WI38 (cell line): ENCODE data around the gene PI16.

Experiments
- H3K4me3 ChIP-seq: 2 replicates; pipeline ENCODE4 v1.5.1; 2011; ENCODE audit warnings: low read depth, mild to moderate bottlenecking, control low read depth, low read length
- TF ChIP-seq, protein P1 (sequence below): IDR thresholded peaks from 2 replicates; pipeline ENCODE4 v1.5.1; 2012; ENCODE audit warnings: low read depth, mild to moderate bottlenecking, control low read depth, low read length

The PI16 gene

DNA sequence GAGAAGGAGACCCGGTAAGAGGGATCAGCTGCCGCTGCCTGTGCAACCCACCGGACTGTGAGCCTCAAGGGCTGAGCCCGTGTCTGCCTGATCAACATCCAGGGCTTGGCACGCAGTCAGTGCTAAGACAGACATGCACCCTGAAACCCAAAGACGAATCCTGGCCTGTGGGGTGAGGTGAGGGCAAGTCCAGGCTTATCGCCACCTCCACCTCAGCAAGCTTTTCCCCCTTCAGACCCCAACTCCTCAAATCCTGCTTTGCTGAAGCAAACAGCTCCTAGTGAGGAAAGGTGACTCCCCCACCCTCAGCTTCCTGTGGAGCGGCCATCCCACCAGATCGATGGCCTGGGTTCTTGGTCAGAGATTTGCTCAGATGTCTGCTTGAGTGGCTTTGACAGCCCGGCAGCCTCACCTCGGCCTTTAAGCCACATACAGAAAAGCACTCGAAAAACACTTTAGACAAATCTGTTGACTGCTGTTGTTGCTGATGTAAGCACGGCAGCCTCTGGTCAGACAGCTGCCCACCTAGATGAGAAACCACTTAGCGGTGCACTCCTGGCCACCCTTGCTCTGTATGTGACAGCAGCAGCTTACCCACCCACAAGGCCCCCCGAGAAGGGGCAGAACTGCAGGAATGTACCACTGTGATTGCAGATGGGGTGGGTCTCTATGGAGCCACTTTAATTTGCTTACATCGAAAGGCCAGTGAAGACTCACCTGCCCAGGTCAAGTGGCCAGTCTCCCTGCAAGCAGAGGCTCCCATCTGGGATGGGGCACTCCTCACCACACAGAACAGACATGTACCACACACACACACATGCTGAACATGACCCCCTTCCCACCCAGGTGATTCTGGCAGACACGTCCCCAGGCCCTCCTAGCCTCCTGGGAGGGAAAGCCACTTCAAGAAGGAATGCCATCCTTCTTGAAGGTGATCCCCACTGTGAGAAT lies 16.6 kb downstream of the PI16 start:
- TF ChIP-seq, protein P1, sequence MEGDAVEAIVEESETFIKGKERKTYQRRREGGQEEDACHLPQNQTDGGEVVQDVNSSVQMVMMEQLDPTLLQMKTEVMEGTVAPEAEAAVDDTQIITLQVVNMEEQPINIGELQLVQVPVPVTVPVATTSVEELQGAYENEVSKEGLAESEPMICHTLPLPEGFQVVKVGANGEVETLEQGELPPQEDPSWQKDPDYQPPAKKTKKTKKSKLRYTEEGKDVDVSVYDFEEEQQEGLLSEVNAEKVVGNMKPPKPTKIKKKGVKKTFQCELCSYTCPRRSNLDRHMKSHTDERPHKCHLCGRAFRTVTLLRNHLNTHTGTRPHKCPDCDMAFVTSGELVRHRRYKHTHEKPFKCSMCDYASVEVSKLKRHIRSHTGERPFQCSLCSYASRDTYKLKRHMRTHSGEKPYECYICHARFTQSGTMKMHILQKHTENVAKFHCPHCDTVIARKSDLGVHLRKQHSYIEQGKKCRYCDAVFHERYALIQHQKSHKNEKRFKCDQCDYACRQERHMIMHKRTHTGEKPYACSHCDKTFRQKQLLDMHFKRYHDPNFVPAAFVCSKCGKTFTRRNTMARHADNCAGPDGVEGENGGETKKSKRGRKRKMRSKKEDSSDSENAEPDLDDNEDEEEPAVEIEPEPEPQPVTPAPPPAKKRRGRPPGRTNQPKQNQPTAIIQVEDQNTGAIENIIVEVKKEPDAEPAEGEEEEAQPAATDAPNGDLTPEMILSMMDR = no peak

DNA sequence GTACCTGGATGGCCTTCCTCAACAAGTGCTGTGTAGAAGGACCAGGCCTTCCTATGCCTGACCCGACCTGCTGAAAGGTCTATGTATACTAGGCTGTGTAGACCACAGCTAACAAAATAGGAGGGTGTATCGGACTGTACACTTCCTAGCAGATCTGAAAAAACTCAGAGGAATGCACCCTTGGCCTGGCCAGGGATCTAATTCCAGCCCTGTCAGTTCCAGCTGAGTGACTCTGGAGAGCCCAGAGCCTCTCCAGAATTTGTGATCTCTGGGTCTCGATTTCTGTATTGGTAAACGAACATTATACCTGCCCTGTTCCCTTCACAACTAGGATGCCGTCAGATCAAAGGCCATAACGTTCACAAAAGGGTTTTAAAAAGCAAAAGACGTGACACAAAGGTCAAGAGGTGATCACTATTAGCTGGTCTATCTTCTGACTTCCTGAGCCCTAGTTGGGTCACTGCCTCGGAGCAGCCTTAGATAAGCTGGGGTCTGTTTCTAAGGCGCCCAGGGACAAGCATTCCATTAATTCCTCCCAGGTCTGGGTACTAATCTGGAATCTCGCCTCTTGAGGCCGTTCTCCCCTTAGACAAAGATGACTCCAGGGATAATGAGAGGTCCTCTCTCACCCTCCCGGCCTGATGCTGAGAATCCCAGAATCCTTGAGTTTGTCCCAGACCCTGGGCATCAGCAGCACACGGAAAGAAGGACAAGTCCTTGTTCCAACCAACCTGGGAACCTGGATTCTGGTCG lies 17.6 kb downstream of the PI16 start:
- H3K4me3 ChIP-seq = no peak overlapping the region
- TF ChIP-seq, protein P1 = no peak

More for the DNA sequence above, 16.6 kb downstream of the PI16 start:
- H3K4me3 ChIP-seq = no peak overlapping the region

DNA sequence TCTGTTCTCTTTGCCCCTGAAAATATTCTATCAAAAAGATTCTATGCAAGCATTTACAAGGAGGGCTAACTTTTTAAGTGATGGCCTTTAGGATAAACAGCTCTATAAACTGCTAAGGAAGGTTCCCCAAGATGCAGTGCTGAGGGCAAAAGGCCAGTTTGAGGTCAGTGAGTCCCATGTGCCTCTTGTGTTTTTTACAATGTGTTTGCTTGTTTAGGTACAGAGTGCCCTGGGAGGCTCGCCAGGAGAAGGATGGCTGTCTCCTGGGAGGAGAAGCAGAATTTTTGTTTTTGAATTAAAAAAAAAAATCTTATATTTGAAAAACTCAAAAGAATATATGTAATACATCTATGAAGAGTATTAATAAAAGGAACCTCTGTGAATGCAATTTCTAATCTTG lies 18.7 kb downstream of the PI16 start:
- TF ChIP-seq, protein P1 = no peak
- H3K4me3 ChIP-seq = no peak overlapping the region

DNA sequence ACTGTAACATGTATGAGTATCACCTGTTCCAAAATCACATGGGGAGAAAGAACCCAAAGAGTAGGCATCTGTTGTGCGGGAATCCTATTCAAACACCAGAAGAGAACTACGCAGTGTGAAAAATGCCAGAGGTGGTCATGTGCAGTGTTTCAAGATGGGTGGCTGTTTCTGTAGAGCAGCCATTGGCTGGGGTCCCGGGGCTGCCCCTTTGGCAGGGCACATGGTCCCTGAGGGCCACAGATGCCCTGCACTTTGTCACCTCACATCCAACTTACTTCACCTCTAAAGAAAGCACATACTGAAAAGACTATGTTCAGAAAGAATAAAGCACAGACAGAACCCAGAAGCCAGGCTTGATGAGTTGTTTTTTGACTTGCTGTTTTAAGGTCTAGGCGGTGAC lies 19.1 kb downstream of the PI16 start:
- TF ChIP-seq, protein P1 = no peak
- H3K4me3 ChIP-seq = no peak overlapping the region

DNA sequence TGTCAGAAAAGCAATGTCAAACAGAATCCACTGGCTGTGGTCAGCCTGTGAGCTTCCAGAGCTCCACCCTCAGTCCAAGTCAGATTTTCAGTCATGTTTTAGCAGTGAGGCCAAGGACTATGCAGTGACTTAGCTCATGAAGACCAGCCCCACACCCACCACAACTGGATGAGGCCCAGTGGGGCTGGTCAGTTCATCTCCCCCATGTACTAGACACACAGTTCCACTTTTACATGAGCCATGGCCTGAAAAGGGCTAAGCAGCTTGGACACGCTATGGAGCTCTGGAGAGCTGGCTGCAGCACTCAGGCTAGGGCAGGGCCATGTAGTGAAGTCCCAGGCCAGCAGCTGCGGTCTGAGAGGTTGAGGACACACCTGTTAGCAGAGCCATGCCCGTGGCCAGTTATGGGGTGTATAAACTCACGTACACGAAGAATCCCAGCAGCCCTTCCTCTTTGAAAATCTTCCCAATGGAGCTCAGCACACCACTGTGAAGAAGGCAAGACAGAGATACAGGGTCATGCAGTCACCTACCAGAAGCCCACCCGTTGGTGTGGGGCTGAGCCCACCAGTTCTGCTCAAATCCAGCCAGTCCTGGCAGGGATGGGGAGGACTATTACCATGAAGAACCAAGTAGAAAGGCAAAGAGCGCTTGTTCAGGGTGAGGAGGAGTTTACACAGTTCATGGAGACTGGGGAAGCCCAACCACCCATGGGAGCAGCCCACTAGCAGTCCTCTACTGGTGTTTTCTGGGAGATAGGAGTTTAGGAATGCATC lies 20.9 kb downstream of the PI16 start:
- TF ChIP-seq, protein P1 = no peak
- H3K4me3 ChIP-seq = no peak overlapping the region

DNA sequence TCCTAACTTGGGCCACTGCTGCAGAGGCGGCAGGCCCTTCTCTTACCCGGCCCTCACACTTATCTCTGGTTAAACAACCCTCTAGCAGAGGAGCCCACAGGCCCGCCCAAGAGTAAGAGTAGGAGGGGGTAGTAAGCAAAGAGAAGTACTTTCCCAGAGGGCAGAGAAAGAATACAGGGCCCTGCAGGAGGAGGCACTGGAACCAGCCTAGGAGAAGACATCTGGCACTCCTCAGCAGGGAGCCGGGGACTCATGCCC lies 21.4 kb downstream of the PI16 start:
- TF ChIP-seq, protein P1 = no peak

More for the DNA sequence above, 21.4 kb downstream of the PI16 start:
- no peak overlapping the region for H3K4me3 ChIP-seq
